Stimulated activated CD4-positive, alpha-beta T cell treated with anti-CD3 and anti-CD28 coated beads, Interleukin-2, amount 100 ng/mL, for 48 hours (primary cell): ENCODE data around the gene NRSN1.

ENCODE experiments used
- DNase-seq, 2 donors: peaks; one replicate each; pipeline ENCODE4 v3.0.0-alpha.2; 2020

The NRSN1 gene

GRCh38 chr6:24145690-24146131 is 19.7 kb downstream of the NRSN1 start:
- DNase-seq, result no peak

GRCh38 chr6:24146871-24147270 is 20.9 kb downstream of the NRSN1 start:
- no peak for DNase-seq

DNA sequence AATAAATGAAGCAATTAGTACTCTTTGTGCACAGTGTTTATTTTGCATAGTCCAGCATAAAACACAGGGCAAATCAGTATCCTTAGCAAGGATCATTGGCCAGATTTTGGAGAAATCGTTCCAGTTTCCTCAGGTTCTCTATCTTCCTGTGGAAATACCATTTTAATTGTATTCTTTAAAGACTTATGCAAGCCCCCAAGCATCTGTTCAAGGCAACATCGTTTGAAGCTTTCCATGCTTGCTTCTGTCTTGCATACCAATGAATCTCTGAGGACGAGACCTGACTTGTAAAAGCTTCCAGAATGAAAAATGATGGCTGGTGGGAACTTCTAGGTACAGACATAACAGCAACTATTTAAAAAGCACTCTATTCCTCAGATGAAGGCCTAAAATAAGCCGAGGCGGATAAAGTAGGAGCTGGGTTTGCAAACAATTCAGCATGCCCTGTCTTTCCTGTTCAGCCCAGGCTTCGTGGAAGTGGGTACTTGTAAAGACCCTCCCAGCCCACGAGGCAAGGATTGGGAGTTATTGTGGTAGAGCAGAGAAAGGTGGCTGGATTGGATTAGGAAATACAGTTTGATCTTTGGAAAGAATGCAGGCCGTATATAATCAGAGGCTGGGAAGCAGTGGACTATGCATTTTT is 21.6 kb downstream of the NRSN1 start:
- DNase-seq, result no peak

DNA sequence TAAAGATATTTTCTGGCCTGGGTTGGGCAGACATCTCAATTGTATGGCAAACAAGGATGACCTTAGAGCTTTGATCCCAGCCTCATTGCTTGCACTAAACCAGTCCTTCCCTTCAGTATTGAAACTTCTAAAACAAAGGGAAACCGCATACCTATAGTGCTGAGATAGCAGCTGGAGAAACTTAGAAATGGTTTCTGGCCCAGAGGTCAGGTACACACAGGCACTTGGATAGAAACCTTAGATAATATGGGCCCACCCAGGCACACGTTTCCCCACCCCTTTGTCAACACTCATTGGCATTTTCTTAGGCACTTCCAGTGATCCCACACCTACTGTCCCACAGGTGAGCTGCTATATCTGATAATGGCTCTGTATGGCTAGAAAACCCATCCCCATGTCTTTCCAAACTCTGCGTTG is 22.1 kb downstream of the NRSN1 start:
- no peak for DNase-seq

DNA sequence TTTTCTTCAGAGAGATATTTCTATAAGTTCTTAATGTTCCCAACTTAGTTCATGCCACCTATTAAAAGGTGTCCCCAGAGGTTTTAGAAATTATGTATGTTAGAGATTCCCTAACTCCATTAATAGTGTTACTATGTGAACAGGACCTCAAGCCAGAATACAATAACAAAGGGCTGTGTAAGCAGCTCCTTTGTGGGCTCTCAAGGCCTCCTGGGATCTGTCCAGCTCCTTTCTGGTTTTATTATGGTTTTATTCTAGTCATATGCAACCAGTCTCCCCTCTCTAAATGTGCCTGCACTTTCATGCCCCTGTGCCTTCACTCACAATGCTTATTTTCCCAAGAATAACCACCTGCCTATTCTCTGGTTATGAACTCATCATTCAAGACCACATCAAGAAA is 22.7 kb downstream of the NRSN1 start:
- DNase-seq, result no peak

DNA sequence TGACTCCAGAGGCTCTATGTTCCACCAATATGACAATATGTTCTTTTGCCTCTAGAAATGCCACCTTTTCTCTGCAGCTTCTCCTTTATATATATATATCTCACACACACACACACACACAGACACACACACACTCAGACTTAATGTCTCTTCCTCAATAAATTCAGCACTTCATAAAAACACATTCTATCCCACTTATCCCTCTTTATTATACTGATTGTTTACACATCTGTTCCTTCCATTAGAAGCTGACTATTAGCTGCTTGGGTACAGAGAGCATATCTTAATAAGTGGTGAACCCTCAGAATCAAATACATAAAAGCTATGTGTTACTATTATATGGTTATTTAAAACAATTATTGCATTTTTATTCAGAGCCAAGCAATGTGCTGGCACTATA is 23.3 kb downstream of the NRSN1 start:
- no peak for DNase-seq

GRCh38 chr6:24149836-24150235 is 23.8 kb downstream of the NRSN1 start:
- no peak for DNase-seq

DNA sequence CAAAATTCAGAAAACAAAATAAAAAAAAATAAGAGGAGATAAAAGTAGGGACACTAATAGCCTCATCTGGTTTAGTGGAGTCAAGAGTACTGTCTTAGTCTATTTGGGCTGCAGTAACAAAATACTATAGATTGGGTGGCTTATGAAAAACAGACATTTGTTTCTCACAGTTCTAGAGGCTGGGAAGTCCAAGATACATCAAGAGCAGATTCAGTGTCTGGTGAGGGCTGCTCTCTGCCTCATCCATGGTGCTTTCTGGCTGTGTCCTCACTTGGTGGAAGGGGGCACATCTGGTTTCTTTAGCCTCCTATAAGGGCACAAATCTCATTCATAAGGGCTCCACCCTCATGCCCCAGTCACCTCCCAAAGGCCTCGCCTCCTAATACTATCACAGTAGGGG is 26.0 kb downstream of the NRSN1 start:
- DNase-seq, result no peak

DNA sequence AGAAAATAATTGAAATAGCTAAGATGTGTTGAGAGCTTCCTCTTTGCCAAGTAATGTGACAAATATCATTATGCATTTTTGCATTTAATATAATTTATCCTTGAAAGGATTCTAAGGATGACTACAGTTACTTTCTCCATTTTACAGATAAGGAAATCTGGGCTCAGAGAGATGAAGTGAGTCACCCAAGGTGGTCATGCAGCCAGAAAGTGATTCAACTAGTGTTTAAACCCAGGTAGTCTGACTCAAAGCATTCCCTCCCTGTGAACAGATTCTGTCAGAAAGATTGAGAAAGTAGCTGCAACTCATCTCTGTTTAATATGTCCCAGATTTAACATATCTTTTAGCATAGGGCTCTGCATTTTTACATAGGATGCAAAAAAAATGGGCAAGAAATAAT is 28.1 kb downstream of the NRSN1 start:
- no peak for DNase-seq

DNA sequence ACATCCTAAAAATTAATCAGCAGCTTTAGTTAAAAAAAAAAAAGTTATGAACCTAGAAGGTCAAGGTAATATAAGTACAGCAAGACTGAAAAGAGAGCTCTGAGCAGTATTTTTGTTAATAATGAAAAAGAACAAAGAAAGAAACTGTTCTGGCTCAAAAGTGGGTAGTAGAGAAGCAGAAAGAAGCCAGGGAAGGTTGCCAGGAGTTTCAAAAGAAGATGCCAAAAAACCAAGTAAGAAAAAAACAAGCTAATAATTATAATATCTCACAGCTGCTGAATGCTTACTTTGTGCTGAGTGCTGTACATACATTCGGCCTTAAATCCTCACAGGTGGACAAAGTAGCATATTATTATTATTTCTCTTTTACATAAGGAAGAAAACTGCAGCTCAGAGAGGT is 31.9 kb downstream of the NRSN1 start:
- no peak for DNase-seq

DNA sequence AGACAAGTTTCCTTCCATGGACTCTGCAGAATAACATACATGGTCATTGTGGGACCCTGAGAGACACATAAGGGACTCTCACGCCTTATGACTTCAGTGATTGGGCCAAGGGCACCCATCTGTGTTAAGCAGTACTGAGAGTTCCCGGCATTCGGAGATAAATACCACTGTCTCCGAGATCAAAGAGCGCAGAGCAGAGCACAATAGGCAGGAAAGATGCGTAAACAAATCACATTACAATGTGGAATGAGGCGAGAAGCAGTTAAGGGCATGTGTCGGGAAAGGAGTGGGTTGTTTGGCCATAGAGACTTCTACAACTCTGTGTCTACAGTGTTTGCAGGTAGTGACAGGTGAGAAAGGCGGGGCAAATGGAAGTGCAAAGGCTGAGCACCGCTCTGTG is 57.6 kb downstream of the NRSN1 start:
- DNase-seq, result no peak

- no peak for DNase-seq
Measured at GRCh38 chr6:24186349-24186748, 60.3 kb downstream of the NRSN1 start.

- no peak for DNase-seq
Measured at GRCh38 chr6:24187965-24188577, 62.1 kb downstream of the NRSN1 start.

DNA sequence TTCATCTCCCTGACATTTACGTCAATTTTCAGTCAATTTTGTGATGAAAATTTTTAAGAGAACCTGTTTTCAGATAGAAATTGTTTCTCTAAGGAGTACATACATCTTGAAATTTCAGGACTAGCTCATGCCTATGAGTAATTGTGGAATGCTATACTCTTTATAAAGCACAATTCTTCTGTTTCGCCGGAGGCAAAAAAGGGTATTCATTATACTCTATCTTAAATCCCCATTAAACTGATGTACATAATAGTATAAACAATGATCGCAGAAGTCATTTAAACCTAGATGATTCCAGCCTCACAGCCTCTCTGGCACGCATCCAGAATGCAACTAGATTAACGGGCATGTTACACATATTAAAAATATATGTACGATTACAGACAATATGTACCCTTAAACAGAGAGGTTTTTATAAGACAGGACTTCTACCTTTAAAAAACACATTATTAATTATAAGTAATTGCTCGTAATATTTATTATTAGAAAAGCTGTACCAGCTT is 62.6 kb downstream of the NRSN1 start:
- no peak for DNase-seq

DNA sequence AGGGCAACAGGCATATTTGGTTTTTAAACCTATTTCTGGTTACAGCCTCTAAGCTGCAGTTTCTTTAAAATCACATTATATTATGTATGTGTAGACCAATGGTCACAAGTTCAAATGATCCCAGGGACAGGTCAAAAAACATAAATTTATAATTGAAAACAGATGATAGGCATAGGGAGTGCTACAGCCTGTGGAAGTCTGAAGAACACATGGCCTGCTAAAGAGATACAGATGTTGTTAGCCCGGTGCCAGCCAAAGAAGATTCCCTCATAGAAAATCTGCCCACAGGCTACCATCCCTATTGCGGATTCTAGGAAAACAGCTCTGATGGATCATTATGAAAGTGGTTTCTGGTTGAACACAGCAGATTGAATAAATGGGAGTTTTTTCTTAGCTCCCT is 65.3 kb downstream of the NRSN1 start:
- DNase-seq, result no peak

DNA sequence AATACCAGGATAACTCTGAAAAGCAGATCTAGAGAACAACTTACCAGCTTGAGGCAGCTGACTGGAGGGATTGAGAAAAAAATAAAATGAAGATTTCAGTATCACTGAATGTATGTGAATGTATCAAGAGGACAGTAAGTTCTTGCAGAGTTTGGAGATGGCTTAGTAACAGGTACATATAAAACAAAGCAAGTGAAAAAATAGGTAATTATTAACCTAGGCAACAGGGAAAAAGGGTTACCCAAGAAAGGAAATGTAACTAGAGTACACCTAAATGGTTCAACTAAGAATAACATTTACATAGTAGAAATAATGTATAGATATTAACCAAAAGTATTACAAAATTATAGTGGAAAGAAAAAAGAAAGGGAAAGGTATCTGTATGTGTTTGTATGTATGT is 67.3 kb downstream of the NRSN1 start:
- no peak for DNase-seq

DNA sequence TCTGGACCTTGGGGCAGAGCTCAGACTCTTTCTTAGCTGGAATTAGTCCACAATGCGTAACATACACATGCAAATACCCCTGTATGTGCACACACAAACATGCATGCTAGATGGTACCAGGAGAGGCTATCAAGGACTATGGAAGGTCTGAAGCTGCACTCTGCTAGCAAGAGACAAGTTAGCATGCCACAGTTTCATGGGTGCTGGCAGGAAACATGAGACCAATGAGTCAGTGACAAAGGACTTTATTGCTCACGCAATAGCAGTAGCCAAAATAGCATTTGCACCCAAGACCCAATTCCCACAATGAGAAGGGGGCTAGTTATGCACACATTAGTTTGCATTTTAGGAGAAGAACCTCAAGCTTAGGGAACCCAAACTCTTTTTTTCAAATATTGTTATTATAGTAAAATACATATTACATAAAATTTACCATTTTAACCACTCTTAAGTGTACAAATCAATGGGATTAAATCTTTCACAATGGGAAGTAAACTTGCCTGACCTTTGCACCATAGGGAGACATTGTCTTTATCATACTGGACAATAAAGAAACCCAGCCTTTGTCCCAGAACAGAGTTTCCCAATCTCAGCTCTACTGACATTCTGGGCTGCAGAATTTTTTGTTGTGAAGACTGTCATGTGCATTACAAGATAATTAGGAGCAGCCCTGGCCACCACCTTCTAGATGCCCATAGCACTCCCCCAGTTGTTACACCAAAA is 69.1 kb downstream of the NRSN1 start:
- DNase-seq, result no peak

- DNase-seq, result no peak
Measured at GRCh38 chr6:24195836-24196597, 70.0 kb downstream of the NRSN1 start.
